KG1 (cell line): ENCODE data around the gene GALM.
"Not testable (repeated sequence)": the region's sequence is repeated elsewhere in the genome, so short reads cannot be mapped to it uniquely, and the experiment has no call there.

Experiments used
- DNase-seq: peaks from one replicate; lab custom pipeline; 2025; lab: John Stamatoyannopoulos, UW

The GALM gene

DNA sequence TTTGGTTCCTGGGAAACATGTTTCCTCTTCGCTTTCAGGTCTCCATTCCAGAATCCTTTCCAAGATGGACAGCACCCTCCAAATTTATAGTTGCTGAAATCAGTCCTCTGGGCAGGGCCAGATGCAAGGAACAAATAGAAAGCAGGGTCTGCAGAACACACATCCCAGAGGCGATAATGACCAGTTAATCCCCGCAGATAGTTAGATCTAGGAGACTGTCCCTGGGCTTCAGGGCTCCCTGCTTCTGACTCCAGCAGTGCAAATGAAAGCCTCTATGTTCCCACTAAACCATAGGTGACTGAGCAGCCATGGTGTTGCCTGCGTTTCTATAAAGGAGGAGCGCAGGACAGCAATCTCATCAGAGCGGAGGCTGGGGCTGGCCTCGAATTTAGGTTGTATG lies 46.5 kb downstream of the GALM start:
- DNase-seq = no peak

- DNase-seq = no peak
These were observed 47.0 kb downstream of the GALM start for GRCh38 chr2:38712871-38713270.

DNA sequence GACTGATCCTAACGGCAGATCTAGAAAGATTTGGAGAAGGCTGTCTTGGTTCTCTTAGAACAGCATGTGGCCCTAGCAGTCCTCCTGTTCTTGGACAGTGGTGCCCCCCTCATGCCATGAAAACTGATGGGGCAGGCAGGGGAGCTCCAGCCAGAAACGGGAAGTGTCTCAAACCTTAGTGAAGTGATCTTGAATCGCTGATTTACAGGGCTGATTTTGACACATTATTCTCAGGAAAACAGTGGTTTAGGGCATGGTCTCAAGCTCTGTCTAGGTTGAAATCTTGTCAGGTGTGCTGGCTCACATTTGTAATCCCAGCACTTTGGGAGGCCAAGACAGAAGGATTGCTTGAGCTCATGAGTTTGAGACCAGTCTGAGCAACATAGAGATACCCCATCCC lies 47.4 kb downstream of the GALM start:
- no peak for DNase-seq

GRCh38 chr2:38714941-38715340 lies 49.0 kb downstream of the GALM start:
- DNase-seq = not testable (repeated sequence)

GRCh38 chr2:38716185-38716584 lies 50.3 kb downstream of the GALM start:
- DNase-seq = no peak

GRCh38 chr2:38718601-38719000 lies 52.7 kb downstream of the GALM start:
- DNase-seq = no peak

GRCh38 chr2:38719706-38720105 lies 53.8 kb downstream of the GALM start:
- DNase-seq = no peak

DNA sequence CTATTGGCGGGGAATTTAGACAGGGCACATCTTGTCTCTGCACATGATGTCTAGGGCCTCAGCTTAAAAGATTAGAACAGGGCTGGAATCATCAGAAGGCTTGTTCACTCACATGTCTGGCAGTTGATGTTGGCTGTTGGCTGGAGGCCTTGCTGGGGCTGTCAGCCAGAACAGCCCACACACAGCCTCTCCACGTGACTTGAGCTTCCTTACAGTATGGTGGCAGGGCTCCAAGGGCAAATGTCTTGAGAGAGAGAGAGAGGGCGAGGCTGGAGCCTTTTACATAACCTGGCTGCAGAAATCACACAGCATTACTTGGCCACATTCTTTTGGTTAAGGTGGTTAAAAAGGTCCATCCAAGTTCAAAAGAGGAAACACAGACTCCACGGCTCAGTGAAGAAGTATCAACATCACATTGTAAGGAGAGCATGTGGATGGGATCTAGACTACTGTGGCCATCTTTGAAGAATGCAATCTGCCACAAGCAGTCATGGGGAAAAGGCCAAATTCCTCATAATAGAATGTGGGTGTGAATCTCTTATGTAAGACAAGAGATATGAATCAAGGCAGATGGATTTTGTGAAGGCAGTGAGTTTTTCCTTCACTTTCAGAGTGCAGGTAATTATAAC lies 54.8 kb downstream of the GALM start:
- no peak for DNase-seq

DNA sequence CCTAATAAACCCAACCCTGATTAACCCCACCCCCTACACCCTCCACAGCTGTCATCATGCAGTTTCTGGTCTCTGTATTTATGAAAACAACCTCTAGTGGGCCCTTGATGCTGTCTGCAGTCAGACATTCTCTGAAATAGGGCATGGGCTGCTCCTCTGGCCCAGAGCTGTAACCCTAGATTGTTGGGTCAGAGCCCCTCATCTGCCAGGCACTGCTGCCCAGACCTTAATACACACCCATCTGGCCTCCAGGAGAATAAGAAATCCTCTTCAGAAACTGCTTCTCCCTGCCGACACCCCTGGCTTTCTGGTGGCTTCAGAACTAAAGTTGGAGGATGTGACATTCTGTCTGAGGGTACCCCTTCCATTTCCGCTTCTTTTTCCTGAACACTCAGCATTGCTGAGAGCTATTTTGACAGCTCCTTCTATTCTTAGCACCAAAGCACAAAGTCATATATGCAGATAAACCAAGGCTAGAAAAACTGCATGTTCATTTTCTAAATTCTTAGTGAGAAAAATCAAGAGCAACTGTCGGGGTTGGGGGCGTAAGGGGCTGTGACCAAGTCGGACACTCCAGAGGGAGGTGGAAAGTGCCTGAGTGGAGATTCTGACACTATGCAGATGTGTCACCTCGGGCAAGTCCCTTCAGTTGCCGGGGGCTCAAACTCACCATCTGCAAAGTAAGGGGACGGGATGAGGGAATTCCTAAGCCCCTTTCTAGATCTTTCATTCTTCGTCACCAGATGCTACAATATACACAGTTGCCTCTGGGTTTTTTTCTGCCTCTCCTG lies 56.6 kb downstream of the GALM start:
- DNase-seq = no peak

DNA sequence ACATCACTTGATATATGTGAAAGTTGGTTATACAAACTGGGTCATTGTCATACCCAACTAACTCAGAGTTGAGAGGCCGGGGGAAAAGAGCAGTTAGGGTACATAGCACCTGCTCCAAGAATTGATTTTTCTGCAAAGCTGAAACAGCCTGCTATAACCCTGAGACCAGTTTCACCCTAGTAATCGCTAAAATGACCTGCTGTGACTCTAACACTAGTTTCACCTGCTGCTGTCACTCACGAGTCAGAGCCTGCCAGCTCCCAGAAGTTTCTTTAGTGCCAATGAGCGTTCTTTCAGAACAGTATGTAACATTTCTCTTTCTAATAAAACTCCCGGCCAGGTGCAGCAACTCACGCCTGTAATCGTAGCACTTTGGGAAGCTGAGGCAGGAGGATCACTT lies 57.3 kb downstream of the GALM start:
- DNase-seq = no peak

DNA sequence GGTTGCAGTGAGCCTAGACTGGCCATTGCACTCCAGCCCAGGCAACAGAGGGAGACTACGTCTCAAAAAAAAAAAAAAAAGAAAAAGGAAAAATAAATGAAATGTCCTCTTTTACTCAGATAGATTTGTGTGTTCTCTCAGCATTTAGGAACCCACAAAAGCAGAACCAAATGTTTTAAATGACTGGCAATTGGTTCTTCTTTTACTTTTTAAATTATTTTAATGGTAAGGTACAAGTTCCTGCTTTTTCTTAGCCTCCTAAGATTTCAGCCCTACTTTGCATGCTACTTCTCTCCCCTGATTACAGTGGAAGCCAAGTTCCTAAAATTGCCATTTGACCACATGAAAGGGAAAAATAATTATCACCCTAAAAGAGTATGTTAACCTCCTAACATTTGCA lies 61.7 kb downstream of the GALM start:
- DNase-seq = no peak

GRCh38 chr2:38728694-38729093 lies 62.8 kb downstream of the GALM start:
- no peak for DNase-seq

DNA sequence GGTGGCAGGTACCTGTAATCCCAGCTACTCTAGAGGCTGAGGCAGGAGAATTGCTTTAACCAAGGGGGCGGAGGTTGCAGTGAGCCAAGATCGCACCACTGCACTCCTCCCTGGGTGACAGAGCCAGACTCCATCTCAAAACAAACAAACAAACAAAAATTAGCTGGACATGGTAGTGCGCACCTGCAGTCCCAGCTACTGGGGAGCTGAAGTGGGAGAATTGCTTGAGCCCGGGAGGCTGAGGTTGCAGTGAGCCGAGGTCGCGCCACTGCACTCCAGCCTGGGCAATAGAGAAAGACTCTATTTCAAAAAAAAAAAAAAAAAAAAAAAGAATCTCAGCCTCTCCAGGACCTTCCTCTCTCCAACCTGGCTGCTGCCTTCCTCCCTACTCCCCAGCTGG lies 65.2 kb downstream of the GALM start:
- no peak for DNase-seq

GRCh38 chr2:38731684-38732221 lies 65.8 kb downstream of the GALM start:
- no peak for DNase-seq

GRCh38 chr2:38733300-38733971 lies 67.5 kb downstream of the GALM start:
- DNase-seq = no peak

DNA sequence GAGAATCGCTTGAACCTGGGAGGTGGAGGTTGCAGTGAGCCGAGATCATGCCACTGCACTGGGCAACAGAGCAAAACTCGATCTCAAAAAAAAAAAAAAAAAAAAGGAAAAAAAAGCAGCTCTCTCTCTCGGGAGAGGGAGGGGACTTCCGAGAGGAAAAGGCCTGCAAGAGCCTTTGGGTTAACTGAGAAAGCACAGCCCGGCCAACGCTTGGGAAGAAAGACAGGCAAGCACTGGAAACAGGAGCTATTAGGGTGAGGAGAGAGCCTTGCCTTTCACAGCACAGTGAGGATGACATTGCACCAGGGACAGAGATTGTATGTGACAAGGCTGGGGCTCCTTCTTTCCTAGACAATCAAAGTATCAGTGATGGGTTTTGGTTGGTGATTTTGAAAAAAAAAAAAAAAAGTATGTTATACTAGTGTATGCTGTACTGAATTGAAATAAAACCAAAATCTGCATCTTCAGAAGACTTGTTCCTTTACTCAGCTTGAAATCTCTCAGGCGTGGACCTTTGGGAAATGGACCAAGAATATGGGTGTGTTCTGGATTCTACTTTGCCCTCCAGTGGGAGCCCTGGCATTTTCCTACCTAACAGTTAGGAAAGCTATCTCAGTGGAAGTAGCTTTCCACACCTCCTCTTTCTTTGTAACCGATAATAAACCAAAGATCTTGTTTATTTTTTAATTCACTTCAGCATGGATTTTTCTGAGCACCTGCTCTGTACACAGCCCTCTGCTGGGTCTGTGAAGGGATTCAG lies 68.6 kb downstream of the GALM start:
- DNase-seq = no peak

GRCh38 chr2:38735999-38736320 lies 70.0 kb downstream of the GALM start:
- DNase-seq = no peak

- DNase-seq = not testable (repeated sequence)
These were observed 71.2 kb downstream of the GALM start for GRCh38 chr2:38737000-38737698.

DNA sequence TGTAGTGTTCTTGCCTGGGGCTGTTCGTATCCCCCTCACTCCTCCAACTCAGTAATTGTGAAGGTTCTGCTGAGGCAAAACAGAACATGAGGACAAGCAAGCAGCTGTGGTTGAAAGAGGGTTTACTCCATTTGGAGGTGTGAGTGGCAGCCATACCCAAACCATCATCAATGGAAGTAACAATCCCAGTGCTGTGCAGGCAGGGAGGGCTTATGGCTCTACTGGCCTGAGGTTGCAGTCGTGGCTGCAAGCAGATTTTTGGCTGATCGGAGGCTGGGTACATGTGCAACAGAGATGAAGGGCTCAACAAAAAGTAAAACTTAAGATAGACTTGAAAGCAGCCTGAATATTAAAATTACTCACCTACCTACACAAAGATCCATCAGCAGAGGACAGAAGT lies 72.0 kb downstream of the GALM start:
- no peak for DNase-seq

DNA sequence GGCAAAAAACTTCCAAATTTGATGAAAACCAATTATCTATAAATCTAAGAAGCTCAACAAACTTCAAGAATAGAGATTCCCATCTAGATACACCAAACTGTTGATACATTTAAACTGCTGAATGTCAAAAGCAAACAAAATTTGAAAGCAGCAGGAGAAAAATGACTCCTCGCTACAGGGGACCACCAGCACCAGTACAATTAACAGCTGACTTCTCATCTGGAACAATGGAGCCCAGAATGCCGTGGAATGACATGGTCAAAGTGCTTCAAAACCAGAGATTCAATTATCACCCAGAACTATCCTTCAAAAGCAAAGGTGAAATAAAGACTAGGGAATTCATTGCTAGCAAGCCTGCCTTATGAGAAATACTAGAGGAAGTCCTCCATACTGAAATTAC lies 73.6 kb downstream of the GALM start:
- DNase-seq = no peak

GRCh38 chr2:38740851-38741731 lies 75.2 kb downstream of the GALM start:
- no peak for DNase-seq
